Skeletal muscle satellite cell (primary cell): ENCODE data around the gene DUOX1.
A peak's percentile ranks its signal among the peaks of the same experiment; 100 is the strongest.

Source experiments
- H3K27me3 ChIP-seq: 2 replicates; pipeline ENCODE4 v1.7.0; 2013; ENCODE audit warnings: low read length; ENCODE audit not compliant: control insufficient read depth, insufficient read depth
- H3K36me3 ChIP-seq: 2 replicates; pipeline ENCODE4 v1.7.0; 2013; ENCODE audit warnings: mild to moderate bottlenecking, control low read depth, low read length; ENCODE audit not compliant: insufficient read depth
- H3K4me1 ChIP-seq: 2 replicates; pipeline ENCODE4 v1.7.0; 2013; ENCODE audit warnings: low read length; ENCODE audit not compliant: control insufficient read depth, insufficient read depth
- H3K4me2 ChIP-seq: 2 replicates; pipeline ENCODE4 v1.7.0; 2013; ENCODE audit warnings: mild to moderate bottlenecking, low read length
- H3K4me3 ChIP-seq: 2 replicates; pipeline ENCODE4 v1.7.0; 2013; ENCODE audit warnings: low read length
- H3K9ac ChIP-seq: 2 replicates; pipeline ENCODE4 v1.7.0; 2013; ENCODE audit warnings: mild to moderate bottlenecking, low read depth, low read length, moderate library complexity
- H3K9me3 ChIP-seq: replicated peaks from 2 replicates; pipeline ENCODE4 v1.7.0; 2013; ENCODE audit warnings: mild to moderate bottlenecking, control low read depth, low read length

The DUOX1 gene

DNA sequence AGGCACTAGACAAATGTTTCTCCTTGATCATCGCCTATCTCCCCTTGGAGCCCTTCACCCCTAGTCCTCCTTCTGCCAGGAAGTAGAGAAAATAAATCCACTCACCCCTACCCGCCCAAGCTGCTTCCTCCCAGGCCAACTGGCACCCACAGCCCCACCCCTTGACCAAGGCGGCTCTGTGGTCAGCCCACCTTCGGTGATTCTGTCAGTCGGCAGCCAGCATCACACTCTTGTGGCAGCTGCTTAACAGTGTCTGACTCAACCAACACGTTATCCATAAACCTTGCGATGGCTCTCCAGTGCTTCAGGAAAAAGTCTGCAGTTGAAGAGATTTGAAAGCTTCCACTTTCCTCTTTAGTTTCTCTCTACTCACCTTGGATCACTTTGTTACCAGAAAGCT, 50.4 kb downstream of the DUOX1 start:
- H3K9ac ChIP-seq: no peak overlapping the region
- peak overlapping the region; percentile 11 for H3K4me2 ChIP-seq
- no peaks in the 10 kb centered on the region for H3K27me3 ChIP-seq
- peaks cover 14% of the 10 kb centered on the region for H3K4me1 ChIP-seq
- H3K4me3 ChIP-seq: no peak overlapping the region
- no peaks in the 10 kb centered on the region for H3K9me3 ChIP-seq
- H3K36me3 ChIP-seq: no peaks in the 10 kb centered on the region

DNA sequence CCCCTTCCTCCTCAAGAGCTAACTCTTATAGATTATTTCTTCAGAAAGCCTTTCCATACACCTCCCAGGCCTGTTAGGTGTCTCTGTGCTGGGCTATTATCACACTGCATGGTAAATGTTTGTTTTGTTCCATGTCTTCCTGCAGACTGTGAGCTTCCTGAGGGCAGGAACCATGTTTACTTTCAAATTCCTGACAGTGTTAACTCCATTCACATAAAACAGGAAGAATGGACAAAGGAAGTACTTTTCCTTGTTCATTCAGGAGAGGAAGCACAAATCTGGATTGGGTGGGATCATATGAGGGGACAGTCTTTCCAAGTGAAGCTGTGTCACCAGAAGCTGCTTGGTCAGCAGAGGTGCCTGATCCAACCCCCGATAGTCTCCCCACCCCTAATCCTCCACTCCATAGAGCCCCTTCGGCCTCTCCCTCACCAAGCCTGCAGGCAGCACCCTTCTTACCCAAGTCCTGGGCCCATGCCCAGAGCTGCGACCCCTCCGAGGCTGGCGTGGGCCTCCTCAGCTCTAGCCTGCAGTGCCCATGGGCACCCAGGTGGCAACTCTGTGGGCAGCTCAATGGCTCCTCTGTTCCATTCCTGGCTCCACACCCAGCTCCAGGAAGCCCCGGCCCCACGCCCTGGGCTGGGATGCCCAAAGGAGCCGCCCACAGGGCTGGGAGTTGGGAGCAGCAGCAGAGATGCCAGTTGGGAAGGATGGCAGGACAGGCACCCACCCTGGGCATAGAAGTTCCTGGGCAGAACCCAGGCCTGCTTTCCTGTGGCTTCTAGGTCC, 51.0 kb downstream of the DUOX1 start:
- peaks cover 14% of the 10 kb centered on the region for H3K4me1 ChIP-seq
- H3K27me3 ChIP-seq: no peaks in the 10 kb centered on the region
- no peak overlapping the region for H3K4me3 ChIP-seq
- no peaks in the 10 kb centered on the region for H3K9me3 ChIP-seq
- H3K4me2 ChIP-seq: peak overlapping the region; percentile 11
- H3K9ac ChIP-seq: no peak overlapping the region
- H3K36me3 ChIP-seq: no peaks in the 10 kb centered on the region

DNA sequence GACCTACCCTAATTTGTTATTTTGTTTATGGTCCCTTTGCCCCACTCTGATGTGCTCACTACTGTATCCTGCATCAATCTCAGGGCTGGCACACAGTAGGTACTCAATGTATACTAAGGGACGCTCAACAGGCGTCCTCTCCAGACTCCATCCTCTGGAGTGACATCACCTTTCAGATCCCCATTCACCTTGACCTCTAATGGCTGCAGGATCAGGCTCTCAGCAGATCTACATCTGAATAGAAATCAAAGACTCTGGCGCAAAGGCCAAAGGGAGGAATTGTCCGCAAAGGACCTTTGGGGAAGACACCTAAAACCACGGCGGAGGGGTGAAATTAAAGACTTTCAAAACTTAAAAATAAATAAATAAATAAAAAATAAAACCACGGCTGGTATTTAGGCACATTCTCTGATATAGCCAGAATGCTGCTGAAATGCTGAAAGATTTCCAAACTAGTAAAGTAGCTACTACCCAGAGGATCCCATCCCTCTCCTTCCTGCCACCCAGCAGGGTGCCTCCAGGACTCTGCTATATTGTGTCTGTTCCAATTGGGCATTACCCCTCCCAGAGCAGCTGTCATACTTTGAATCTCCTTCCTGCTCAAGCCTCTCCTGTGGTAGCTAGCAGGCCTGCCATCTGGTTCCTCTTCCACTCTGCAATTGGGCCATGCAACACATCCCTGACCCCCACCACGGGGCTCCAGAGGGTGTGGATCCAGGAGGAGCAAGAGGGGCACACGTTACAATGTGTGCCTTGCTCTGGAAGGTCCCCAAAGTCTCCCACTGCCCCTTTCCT, 51.9 kb downstream of the DUOX1 start:
- Histone ChIP-seq H3K27me3 (no peaks in the 10 kb centered on the region), H3K4me2 (no peak overlapping the region), H3K4me1 (peaks cover 22% of the 10 kb centered on the region)

DNA sequence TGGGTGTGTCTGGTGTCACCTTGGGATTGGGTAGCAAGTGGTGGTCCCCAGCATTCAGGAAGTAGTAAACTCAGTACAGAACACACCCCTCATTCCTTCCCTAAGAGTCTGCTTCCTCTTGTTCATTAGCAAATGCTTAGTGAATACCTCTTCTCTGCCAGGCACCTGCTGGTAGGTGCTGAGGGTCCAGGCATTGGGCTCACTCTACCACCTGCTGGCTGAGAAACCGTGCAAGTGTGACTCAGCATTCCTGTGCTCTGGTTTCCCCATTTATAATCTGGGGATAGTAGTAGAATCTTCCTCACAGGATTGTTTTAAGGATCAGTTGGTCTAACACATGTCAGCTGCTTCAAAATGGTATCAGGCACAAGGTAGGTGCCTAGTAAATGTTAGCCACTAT, 53.2 kb downstream of the DUOX1 start:
- no peak overlapping the region for H3K4me2 ChIP-seq
- H3K9ac ChIP-seq: no peak overlapping the region
- H3K36me3 ChIP-seq: no peaks in the 10 kb centered on the region
- peaks cover under 1% of the 10 kb centered on the region for H3K27me3 ChIP-seq
- H3K4me3 ChIP-seq: no peak overlapping the region
- no peaks in the 10 kb centered on the region for H3K9me3 ChIP-seq
- H3K4me1 ChIP-seq: peaks cover 27% of the 10 kb centered on the region

More for the DNA sequence above, 51.9 kb downstream of the DUOX1 start:
- Histone ChIP-seq H3K36me3 (no peaks in the 10 kb centered on the region), H3K9me3 (no peaks in the 10 kb centered on the region), H3K9ac (no peak overlapping the region), H3K4me3 (no peak overlapping the region)

DNA sequence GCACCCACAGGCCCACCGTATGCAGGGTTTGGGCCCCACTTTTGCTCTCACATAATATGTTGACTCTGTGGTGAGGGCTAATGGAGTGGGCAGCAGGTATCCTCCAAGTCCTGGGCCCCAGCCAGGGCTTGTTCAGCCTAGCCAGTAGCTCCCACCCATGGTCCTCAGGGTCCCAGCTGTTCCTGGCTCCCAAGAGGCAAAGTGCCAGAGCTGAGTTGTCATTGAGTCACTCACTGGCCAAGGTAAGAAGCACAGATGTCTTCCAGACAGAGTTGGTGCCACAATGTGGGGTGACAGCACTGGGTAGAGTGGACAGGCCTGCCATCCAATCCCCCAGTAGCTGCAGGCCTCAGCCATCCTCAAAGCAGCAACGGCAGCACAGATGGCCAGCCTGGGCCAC, 53.7 kb downstream of the DUOX1 start:
- Histone ChIP-seq H3K9ac (no peak overlapping the region), H3K36me3 (no peaks in the 10 kb centered on the region), H3K4me1 (peaks cover 32% of the 10 kb centered on the region), H3K27me3 (peaks cover 6% of the 10 kb centered on the region), H3K9me3 (no peaks in the 10 kb centered on the region), H3K4me3 (no peak overlapping the region), H3K4me2 (no peak overlapping the region)

DNA sequence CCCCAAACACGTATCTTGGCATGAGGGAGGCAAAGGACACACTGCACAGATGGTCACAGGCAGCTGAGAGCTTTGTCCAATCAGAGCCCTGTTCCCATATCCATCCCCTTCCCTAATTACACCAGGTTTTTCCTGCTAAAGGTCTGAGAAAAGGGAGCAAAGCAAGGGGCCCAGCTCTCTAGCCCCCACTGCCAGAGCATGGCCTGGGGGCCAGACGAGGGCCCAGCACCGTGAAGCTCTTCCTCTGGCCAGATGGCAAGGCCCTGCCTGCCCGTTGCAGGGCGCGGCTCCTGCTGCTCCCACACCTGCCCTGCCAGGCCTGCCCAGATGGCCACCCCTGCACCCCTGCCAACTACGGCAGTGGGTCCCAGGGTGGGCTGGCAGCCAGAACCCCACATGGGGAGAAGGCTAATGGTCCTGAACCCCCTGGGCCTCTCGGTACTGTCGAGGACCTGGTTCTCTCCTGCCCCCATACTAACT, 54.8 kb downstream of the DUOX1 start:
- no peak overlapping the region for H3K9ac ChIP-seq
- no peaks in the 10 kb centered on the region for H3K9me3 ChIP-seq
- H3K4me1 ChIP-seq: peaks cover 34% of the 10 kb centered on the region

DNA sequence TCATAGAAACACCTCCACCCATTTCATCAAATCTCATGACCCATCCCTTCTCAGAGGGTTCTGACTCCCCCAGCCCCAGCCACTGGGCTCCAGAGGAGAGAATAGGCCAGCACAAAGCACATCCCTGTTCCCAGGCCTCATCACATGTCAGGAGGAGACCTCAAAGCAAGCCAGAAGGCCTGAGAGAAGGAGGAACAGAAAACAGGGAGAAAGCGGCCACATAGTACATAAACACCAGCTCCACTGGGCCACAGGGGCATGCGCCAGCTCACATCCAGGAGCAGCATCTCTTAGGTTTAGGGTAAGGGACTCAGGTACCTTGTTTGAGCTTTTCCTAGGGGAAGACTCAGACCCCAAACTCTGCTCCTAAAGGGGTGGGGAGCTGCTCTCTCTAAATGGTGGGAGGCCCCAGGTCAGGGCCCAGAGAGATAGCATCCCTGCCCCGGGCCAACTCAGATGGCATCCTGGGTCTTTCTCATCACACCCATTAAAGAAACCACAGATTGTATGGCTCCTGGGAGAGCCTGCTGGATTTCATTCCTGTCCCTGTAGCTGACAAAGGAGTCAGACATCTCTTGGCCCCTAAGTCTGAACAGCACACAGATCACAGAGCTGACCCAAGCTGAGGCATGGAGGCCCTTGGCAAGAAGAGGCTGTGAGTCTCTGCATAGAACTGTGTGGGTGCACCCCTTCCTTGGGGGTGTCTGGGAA, 55.4 kb downstream of the DUOX1 start:
- Histone ChIP-seq H3K4me3 (no peak overlapping the region), H3K4me1 (peaks cover 29% of the 10 kb centered on the region), H3K9me3 (no peaks in the 10 kb centered on the region), H3K4me2 (no peak overlapping the region), H3K9ac (no peak overlapping the region), H3K36me3 (no peaks in the 10 kb centered on the region), H3K27me3 (peaks cover 15% of the 10 kb centered on the region)

More for the DNA sequence above, 54.8 kb downstream of the DUOX1 start:
- no peaks in the 10 kb centered on the region for H3K36me3 ChIP-seq
- no peak overlapping the region for H3K4me2 ChIP-seq
- H3K4me3 ChIP-seq: no peak overlapping the region
- peaks cover 11% of the 10 kb centered on the region for H3K27me3 ChIP-seq

DNA sequence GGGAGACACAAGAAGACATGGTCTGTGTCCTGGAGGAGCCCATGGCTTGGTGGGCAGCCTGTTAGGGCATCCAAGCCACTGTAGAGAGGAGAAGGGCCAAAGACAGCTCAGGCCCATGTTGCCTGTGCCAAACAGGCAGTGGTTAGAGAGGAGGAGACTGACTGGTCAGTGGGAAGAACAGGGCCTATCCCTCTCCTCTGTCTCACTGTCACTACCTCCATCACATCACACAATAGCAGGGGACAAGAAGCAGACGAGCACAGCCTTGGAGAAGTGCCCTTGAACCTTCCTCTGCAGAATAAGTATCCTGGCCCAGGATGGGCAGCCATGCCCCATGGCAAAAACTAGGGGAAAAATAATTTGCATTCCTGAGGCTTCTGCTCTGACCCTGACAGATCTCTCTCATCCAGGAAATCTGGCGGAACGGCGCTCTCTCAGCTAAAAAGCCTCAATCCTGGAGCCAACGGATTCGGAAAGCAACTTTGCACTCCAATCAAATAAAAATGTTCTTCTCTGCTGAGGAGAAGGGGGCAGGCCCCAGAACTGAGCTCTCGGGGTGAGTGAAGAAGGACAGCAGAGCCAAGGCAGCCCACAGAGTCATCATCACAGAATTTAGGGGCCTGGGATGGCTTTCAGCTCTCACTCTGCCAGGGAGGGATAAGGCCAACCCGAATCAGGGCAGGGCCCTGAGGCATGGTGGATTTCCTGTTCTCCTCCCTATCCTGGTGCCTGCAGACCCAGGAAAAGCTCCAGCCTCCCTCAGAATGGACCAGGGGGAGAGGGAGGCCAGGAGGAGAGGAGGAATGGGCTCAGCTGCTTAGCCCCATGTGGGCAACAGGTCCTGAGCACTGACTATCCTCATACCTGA, 56.3 kb downstream of the DUOX1 start:
- Histone ChIP-seq H3K4me2 (peak overlapping the region; percentile 98), H3K4me3 (peak overlapping the region; percentile 58), H3K36me3 (no peaks in the 10 kb centered on the region), H3K4me1 (peaks cover 25% of the 10 kb centered on the region), H3K9me3 (no peaks in the 10 kb centered on the region), H3K27me3 (peaks cover 20% of the 10 kb centered on the region), H3K9ac (peak overlapping the region; percentile 22)

DNA sequence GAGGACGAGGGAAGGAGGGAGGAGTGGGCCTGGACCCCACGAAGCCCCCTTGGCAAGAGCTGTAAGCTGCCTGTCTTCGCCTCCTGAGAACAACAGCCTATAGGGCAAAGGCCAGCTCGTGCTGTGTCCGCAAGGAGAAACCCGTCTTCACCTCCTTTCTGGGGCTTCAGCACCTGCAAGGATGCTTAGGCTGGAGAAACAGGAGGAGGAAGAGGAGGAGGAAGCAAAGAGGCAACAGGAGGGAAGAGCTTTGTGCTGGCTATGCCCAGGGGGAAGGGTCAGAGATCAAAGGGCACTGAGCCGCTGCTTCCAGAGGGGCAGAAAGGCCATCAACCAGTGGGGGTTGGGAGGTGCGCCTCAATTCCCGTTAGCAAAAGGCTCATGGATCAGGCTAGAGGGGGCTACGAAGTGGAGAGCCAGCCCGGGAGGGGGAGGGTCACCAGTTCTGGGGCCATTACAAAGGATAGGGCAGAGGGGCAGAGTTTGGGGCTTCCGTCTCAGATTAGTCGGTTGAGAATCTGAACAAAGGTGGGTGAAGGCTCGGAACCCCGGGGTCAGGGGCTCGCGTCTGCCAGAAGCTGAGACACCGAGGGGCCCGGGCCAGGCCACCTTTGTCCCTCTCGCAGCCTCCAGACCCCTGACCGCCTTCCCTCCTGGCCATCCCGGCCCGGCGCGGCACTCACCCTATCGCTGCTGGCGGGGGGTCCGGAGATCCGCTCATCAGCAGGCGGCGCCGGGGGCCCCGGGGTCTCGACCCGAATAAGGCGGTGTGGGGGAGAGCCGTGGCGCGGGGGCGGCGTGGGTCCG, 57.2 kb downstream of the DUOX1 start:
- peaks cover 25% of the 10 kb centered on the region for H3K4me1 ChIP-seq
- no peaks in the 10 kb centered on the region for H3K9me3 ChIP-seq
- H3K27me3 ChIP-seq: peaks cover 22% of the 10 kb centered on the region
- peak overlapping the region; percentile 98 for H3K4me2 ChIP-seq
- H3K4me3 ChIP-seq: peak overlapping the region; percentile 58
- H3K36me3 ChIP-seq: no peaks in the 10 kb centered on the region
- H3K9ac ChIP-seq: peak overlapping the region; percentile 16

DNA sequence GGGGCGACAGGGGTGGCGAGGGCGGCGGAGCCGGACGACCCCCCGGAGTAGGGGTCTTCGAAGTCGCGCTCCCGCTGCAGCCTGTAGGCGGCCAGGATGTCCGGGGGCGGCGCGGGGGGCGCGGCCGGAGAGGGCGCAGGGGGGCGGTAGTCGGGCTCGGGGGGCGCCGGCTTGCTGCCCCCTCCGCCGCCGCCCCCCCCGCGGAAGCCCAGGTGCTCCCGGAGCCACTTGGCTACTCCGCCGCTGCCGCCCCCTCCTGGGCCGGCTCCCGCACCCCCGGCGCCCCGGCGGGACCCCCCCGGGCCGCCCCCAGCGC, 57.7 kb downstream of the DUOX1 start:
- Histone ChIP-seq H3K9ac (no peak overlapping the region), H3K36me3 (no peaks in the 10 kb centered on the region), H3K9me3 (no peaks in the 10 kb centered on the region), H3K27me3 (peaks cover 22% of the 10 kb centered on the region), H3K4me3 (peak overlapping the region; percentile 60), H3K4me1 (peaks cover 25% of the 10 kb centered on the region), H3K4me2 (peak overlapping the region; percentile 98)
